ENCODE results near the gene ITGB3BP. TPM values are rescaled to one million over a fixed set of nuclear protein-coding genes. Genes with fewer than 3 reads are reported as not detected.

The ITGB3BP gene
- polyA plus RNA-seq, 1 donor (not counting 4 experiments of a cell fraction or from before 2014, with no cell fraction given) = 19.5 TPM

DNA sequence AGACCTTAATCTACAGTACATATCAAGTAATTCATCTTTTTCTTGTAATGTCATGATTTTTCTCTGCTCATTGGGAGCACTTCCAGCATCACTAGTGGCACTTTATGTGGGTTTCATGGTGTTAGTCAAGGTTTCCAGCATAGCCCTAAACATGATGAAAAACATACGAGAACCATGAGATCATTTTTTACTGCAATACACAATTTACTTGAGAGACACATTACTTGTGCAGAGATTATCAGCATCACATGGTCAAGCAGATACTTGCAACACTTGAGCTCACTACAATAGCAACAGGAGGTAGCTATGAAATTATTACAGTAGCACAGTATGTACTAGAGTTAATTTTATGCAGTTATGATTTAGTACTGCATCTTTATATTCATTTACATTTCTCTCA is 36.4 kb downstream of the ITGB3BP start:
- H3K27ac ChIP-seq (ENCODE audit: control insufficient read depth, insufficient read depth, low read length) = no peak overlapping the region
- H3K27me3 ChIP-seq (ENCODE audit: control insufficient read depth, extremely low read depth, insufficient read depth, low read length) = no peaks in the 10 kb centered on the region
- no peak for FAIRE-seq
- no peaks in the 10 kb centered on the region for H3K4me1 ChIP-seq (ENCODE audit: control insufficient read depth, extremely low read depth, insufficient read depth, low read length)
- no peak overlapping the region for H3K9ac ChIP-seq (ENCODE audit: control insufficient read depth, extremely low read depth, insufficient read depth, low read length)
- no peaks in the 10 kb centered on the region for H4K20me1 ChIP-seq (ENCODE audit: control insufficient read depth, extremely low read depth, insufficient read depth, low read length)
- no peak overlapping the region for H3K4me3 ChIP-seq (ENCODE audit: control insufficient read depth in 2 of 3, extremely low read depth in 1 of 3, insufficient read depth in 2 of 3, low read depth in 1 of 3, low read length in 3 of 3)
- no peaks in the 10 kb centered on the region for H3K9me1 ChIP-seq (ENCODE audit: control insufficient read depth, extremely low read depth, insufficient read depth, low read length)
- dilution Hi-C loops (cut with MboI; ENCODE audit: extremely low pct_ligation_motif_present, low sequenced_read_pairs) = no loop called here
- no peak for TF ChIP-seq EZH2 (IDR thresholded peaks at IDR 0.05; ENCODE audit: low read length)
- TF ChIP-seq, protein P1, sequence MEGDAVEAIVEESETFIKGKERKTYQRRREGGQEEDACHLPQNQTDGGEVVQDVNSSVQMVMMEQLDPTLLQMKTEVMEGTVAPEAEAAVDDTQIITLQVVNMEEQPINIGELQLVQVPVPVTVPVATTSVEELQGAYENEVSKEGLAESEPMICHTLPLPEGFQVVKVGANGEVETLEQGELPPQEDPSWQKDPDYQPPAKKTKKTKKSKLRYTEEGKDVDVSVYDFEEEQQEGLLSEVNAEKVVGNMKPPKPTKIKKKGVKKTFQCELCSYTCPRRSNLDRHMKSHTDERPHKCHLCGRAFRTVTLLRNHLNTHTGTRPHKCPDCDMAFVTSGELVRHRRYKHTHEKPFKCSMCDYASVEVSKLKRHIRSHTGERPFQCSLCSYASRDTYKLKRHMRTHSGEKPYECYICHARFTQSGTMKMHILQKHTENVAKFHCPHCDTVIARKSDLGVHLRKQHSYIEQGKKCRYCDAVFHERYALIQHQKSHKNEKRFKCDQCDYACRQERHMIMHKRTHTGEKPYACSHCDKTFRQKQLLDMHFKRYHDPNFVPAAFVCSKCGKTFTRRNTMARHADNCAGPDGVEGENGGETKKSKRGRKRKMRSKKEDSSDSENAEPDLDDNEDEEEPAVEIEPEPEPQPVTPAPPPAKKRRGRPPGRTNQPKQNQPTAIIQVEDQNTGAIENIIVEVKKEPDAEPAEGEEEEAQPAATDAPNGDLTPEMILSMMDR (optimal IDR thresholded peaks at IDR 0.05 in 1 of 3, IDR thresholded peaks at IDR 0.05 in 1 of 3, conservative IDR thresholded peaks at IDR 0.05 in 1 of 3; ENCODE audit: extremely low read depth in 1 of 3, insufficient read depth in 2 of 3, low read length in 3 of 3) = no peak
- H3K36me3 ChIP-seq (ENCODE audit: control insufficient read depth in 2 of 2, extremely low read depth in 1 of 2, insufficient read depth in 2 of 2, low read length in 2 of 2) = no peaks in the 10 kb centered on the region
- H3K79me2 ChIP-seq (ENCODE audit: control insufficient read depth, insufficient read depth, low read length) = no peaks in the 10 kb centered on the region
- H3K4me2 ChIP-seq (ENCODE audit: control insufficient read depth, extremely low read depth, insufficient read depth, low read depth, low read length) = no peak overlapping the region
- H2AFZ ChIP-seq (ENCODE audit: control insufficient read depth, low read length) = no peak overlapping the region
- no peaks in the 10 kb centered on the region for H3K9me3 ChIP-seq (ENCODE audit: control insufficient read depth, low read depth, low read length)
- no peak for DNase-seq (ENCODE audit: low read depth, low spot score)

GRCh38 chr1:63480057-63480456 is 43.0 kb downstream of the ITGB3BP start:
- Histone ChIP-seq H3K9me3 (ENCODE audit: control insufficient read depth, low read depth, low read length) (no peaks in the 10 kb centered on the region), H3K27ac (ENCODE audit: control insufficient read depth, insufficient read depth, low read length) (no peak overlapping the region), H3K9ac (ENCODE audit: control insufficient read depth, extremely low read depth, insufficient read depth, low read length) (no peak overlapping the region), H3K4me2 (ENCODE audit: control insufficient read depth, extremely low read depth, insufficient read depth, low read depth, low read length) (no peak overlapping the region), H3K4me1 (ENCODE audit: control insufficient read depth, extremely low read depth, insufficient read depth, low read length) (no peaks in the 10 kb centered on the region), H3K36me3 (ENCODE audit: control insufficient read depth in 2 of 2, extremely low read depth in 1 of 2, insufficient read depth in 2 of 2, low read length in 2 of 2) (no peaks in the 10 kb centered on the region), H3K27me3 (ENCODE audit: control insufficient read depth, extremely low read depth, insufficient read depth, low read length) (no peaks in the 10 kb centered on the region), H3K79me2 (ENCODE audit: control insufficient read depth, insufficient read depth, low read length) (no peaks in the 10 kb centered on the region), H4K20me1 (ENCODE audit: control insufficient read depth, extremely low read depth, insufficient read depth, low read length) (no peaks in the 10 kb centered on the region), H2AFZ (ENCODE audit: control insufficient read depth, low read length) (no peak overlapping the region), H3K9me1 (ENCODE audit: control insufficient read depth, extremely low read depth, insufficient read depth, low read length) (no peaks in the 10 kb centered on the region), H3K4me3 (ENCODE audit: control insufficient read depth in 2 of 3, extremely low read depth in 1 of 3, insufficient read depth in 2 of 3, low read depth in 1 of 3, low read length in 3 of 3) (no peak overlapping the region)
- TF ChIP-seq EZH2 (IDR thresholded peaks at IDR 0.05; ENCODE audit: low read length) = no peak
- TF ChIP-seq, protein P1 (optimal IDR thresholded peaks at IDR 0.05 in 1 of 3, IDR thresholded peaks at IDR 0.05 in 1 of 3, conservative IDR thresholded peaks at IDR 0.05 in 1 of 3; ENCODE audit: extremely low read depth in 1 of 3, insufficient read depth in 2 of 3, low read length in 3 of 3) = no peak
- dilution Hi-C loops (cut with MboI; ENCODE audit: extremely low pct_ligation_motif_present, low sequenced_read_pairs) = no loop called here
- no peak for FAIRE-seq
- no peak for DNase-seq (ENCODE audit: low read depth, low spot score)
